Caco-2 (cell line): ENCODE data around the gene SYNPO2. TPM values are rescaled to one million over a fixed set of nuclear protein-coding genes. Genes with fewer than 3 reads are reported as not detected.

Experiments
- BruUV-seq: library from RNA; stranded (reverse); fragments of 400-500 nt; replicated peaks from 2 replicates; lab custom pipeline; 2021; lab: Mats Ljungman, UMichigan
- CTCF ChIA-PET: fragments of 300-600 bp; sonication (Branson Sonifier 250); formaldehyde crosslinking; loops from one replicate; lab custom pipeline; 2022; ENCODE audit warnings: antibody characterized with exemption; lab: Charles Lee
- POLR2A ChIA-PET: fragments of 300-600 bp; sonication (Branson Sonifier 250); formaldehyde crosslinking; loops from one replicate; lab custom pipeline; 2022; ENCODE audit warnings: antibody characterized with exemption; lab: Charles Lee
- DNase-seq, 2 experiments: peaks; one replicate each; pipeline versions ENCODE4 v3.0.0 to v3.0.0-alpha.2; 2020 to 2022
- H3K27me3 ChIP-seq: replicated peaks from 2 replicates; pipeline ENCODE4 v1.6.0; 2011; ENCODE audit warnings: low read length; ENCODE audit not compliant: control insufficient read depth, insufficient read depth
- H3K36me3 ChIP-seq: 2 replicates; pipeline ENCODE4 v1.5.1; 2011; ENCODE audit warnings: low read length; ENCODE audit not compliant: control insufficient read depth, insufficient read depth
- H3K4me1 ChIP-seq: fragments of 250-450 bp; sonication (Bioruptor Pico); 2 replicates; pipeline ENCODE4 v1.5.1; 2020; ENCODE audit warnings: mild to moderate bottlenecking
- H3K4me3 ChIP-seq: 2 replicates; pipeline ENCODE4 v1.5.1; 2011; ENCODE audit warnings: low read depth, mild to moderate bottlenecking, control low read depth, low read length
- H3K9me3 ChIP-seq: fragments of 250-450 bp; sonication (Bioruptor Pico); 2 replicates; pipeline ENCODE4 v1.5.1; 2020; ENCODE audit warnings: mild to moderate bottlenecking, moderate library complexity
- H3K27ac Mint-ChIP-seq: one replicate; pipeline ENCODE4 v1.8.0; 2022; ENCODE audit warnings: mixed read lengths; ENCODE audit not compliant: unreplicated experiment
- H3K27me3 Mint-ChIP-seq: one replicate; pipeline ENCODE4 v1.8.0; 2022; ENCODE audit warnings: mixed read lengths; ENCODE audit not compliant: insufficient read depth, unreplicated experiment
- H3K36me3 Mint-ChIP-seq: one replicate; pipeline ENCODE4 v1.8.0; 2022; ENCODE audit warnings: mild to moderate bottlenecking, mixed read lengths; ENCODE audit not compliant: insufficient read depth, unreplicated experiment
- H3K4me1 Mint-ChIP-seq: one replicate; pipeline ENCODE4 v1.8.0; 2022; ENCODE audit warnings: low read depth, mixed read lengths; ENCODE audit not compliant: unreplicated experiment
- H3K4me3 Mint-ChIP-seq: one replicate; pipeline ENCODE4 v1.8.0; 2022; ENCODE audit warnings: mild to moderate bottlenecking, moderate library complexity, mixed read lengths; ENCODE audit not compliant: unreplicated experiment
- H3K9me3 Mint-ChIP-seq: one replicate; pipeline ENCODE4 v1.8.0; 2022; ENCODE audit warnings: mixed read lengths; ENCODE audit not compliant: unreplicated experiment
- CTCF ChIP-seq, 2 experiments: fragments of 200-600 bp in 1 of 2; IDR thresholded peaks; 1 replicate in 1 of 2; 2 replicates in 1 of 2; pipeline versions ENCODE4 v1.5.1 to v1.8.0; 2011 to 2022; ENCODE audit warnings: antibody characterized with exemption in 1 of 2, control low read depth in 1 of 2, inconsistent platforms in 1 of 2, low read depth in 1 of 2, low read length in 1 of 2, mild to moderate bottlenecking in 1 of 2, moderate library complexity in 1 of 2; ENCODE audit not compliant: insufficient read depth in 1 of 2, severe bottlenecking in 1 of 2, unreplicated experiment in 1 of 2
- intact Hi-C: fragments of 100-400 bp; cut with micrococcal nuclease; formaldehyde crosslinking; loops from one replicate; pipeline ENCODE4 v1.10.0; 2022; ENCODE audit not compliant: unreplicated experiment
- total RNA-seq: library from RNA; stranded (reverse); gene quantifications from 2 replicates; pipeline ENCODE4 v1.2.3, GENCODE V29; 2022

The SYNPO2 gene
- total RNA-seq, 1 experiment from 2014 or later = 0.16 TPM

- no peak overlapping the region for H3K4me3 Mint-ChIP-seq
- Histone ChIP-seq H3K9me3 (no peaks in the 10 kb centered on the region), H3K4me1 (no peaks in the 10 kb centered on the region), H3K27me3 (no peaks in the 10 kb centered on the region), H3K36me3 (no peaks in the 10 kb centered on the region), H3K4me3 (no peak overlapping the region)
- H3K9me3 Mint-ChIP-seq = no peaks in the 10 kb centered on the region
- no peak for TF ChIP-seq CTCF (IDR thresholded peaks at IDR 0.05; ENCODE audit: insufficient read depth in 1 of 2, low read depth in 1 of 2, low read length in 1 of 2, severe bottlenecking in 1 of 2, unreplicated experiment in 1 of 2)
- intact Hi-C loops = no loop called here
- ChIA-PET CTCF (no interaction called here), POLR2A (no interaction called here)
- BruUV-seq = no TSS peak
- no peaks in the 10 kb centered on the region for H3K36me3 Mint-ChIP-seq
- DNase-seq = no peak
- H3K27ac Mint-ChIP-seq = no peak overlapping the region
- no peaks in the 10 kb centered on the region for H3K4me1 Mint-ChIP-seq
- no peaks in the 10 kb centered on the region for H3K27me3 Mint-ChIP-seq
Measured at GRCh38 chr4:119010909-119011606, 122.4 kb downstream of the SYNPO2 start.

- BruUV-seq = no TSS peak
- H3K36me3 Mint-ChIP-seq = no peaks in the 10 kb centered on the region
- ChIA-PET POLR2A (no interaction called here), CTCF (interaction anchor here (0.6 kb wide), 1 partner anchor 659 kb away, joined by 3 read pairs; the partner anchor contains the start of gene PRSS12)
- no peaks in the 10 kb centered on the region for H3K27me3 ChIP-seq
- H3K4me1 ChIP-seq = no peaks in the 10 kb centered on the region
- no peak for TF ChIP-seq CTCF (IDR thresholded peaks at IDR 0.05; ENCODE audit: insufficient read depth in 1 of 2, low read depth in 1 of 2, low read length in 1 of 2, severe bottlenecking in 1 of 2, unreplicated experiment in 1 of 2)
- no peak for DNase-seq
- H3K27ac Mint-ChIP-seq = no peak overlapping the region
- H3K36me3 ChIP-seq = no peaks in the 10 kb centered on the region
- no peak overlapping the region for H3K4me3 Mint-ChIP-seq
- no peak overlapping the region for H3K4me3 ChIP-seq
- H3K9me3 Mint-ChIP-seq = no peaks in the 10 kb centered on the region
- no peaks in the 10 kb centered on the region for H3K4me1 Mint-ChIP-seq
- no peaks in the 10 kb centered on the region for H3K27me3 Mint-ChIP-seq
- no peaks in the 10 kb centered on the region for H3K9me3 ChIP-seq
- intact Hi-C loops = no loop called here
Measured at GRCh38 chr4:119011607-119011988, 122.9 kb downstream of the SYNPO2 start.

- H3K27ac Mint-ChIP-seq = no peak overlapping the region
- TF ChIP-seq CTCF (IDR thresholded peaks at IDR 0.05; ENCODE audit: insufficient read depth in 1 of 2, low read depth in 1 of 2, low read length in 1 of 2, severe bottlenecking in 1 of 2, unreplicated experiment in 1 of 2) = no peak
- no TSS peak for BruUV-seq
- DNase-seq = no peak
- H3K9me3 Mint-ChIP-seq = no peaks in the 10 kb centered on the region
- ChIA-PET POLR2A (no interaction called here), CTCF (no interaction called here)
- H3K36me3 Mint-ChIP-seq = no peaks in the 10 kb centered on the region
- Histone ChIP-seq H3K4me1 (no peaks in the 10 kb centered on the region), H3K27me3 (no peaks in the 10 kb centered on the region), H3K4me3 (no peak overlapping the region), H3K9me3 (no peaks in the 10 kb centered on the region), H3K36me3 (no peaks in the 10 kb centered on the region)
- intact Hi-C loops = no loop called here
- H3K27me3 Mint-ChIP-seq = no peaks in the 10 kb centered on the region
- H3K4me3 Mint-ChIP-seq = no peak overlapping the region
- H3K4me1 Mint-ChIP-seq = no peaks in the 10 kb centered on the region
Measured at GRCh38 chr4:119014658-119015057, 126.0 kb downstream of the SYNPO2 start.
